GM13977 (cell line): Measurements from ENCODE around the gene ATXN7L2.
A peak's percentile ranks its signal among the peaks of the same experiment; 100 is the strongest.

Experiments used
- DNase-seq: peaks from one replicate; pipeline ENCODE4 v3.0.0; 2012; ENCODE audit warnings: low spot score
- CTCF ChIP-seq: IDR thresholded peaks from 2 replicates; pipeline ENCODE4 v1.5.1; 2012; ENCODE audit warnings: mild to moderate bottlenecking, control low read depth; ENCODE audit not compliant: insufficient read depth; ENCODE audit errors: extremely low read depth, missing control alignments
- in situ Hi-C: fragments of 300-500 bp; cut with MboI; formaldehyde crosslinking; loops from one replicate; pipeline ENCODE4 v1.12.0; 2022; ENCODE audit warnings: low sequenced_read_pairs, low pct_unique_long_range_greater_than_20kb, mixed read lengths, inconsistent platforms; ENCODE audit not compliant: unreplicated experiment

ATXN7L2 gene

DNA sequence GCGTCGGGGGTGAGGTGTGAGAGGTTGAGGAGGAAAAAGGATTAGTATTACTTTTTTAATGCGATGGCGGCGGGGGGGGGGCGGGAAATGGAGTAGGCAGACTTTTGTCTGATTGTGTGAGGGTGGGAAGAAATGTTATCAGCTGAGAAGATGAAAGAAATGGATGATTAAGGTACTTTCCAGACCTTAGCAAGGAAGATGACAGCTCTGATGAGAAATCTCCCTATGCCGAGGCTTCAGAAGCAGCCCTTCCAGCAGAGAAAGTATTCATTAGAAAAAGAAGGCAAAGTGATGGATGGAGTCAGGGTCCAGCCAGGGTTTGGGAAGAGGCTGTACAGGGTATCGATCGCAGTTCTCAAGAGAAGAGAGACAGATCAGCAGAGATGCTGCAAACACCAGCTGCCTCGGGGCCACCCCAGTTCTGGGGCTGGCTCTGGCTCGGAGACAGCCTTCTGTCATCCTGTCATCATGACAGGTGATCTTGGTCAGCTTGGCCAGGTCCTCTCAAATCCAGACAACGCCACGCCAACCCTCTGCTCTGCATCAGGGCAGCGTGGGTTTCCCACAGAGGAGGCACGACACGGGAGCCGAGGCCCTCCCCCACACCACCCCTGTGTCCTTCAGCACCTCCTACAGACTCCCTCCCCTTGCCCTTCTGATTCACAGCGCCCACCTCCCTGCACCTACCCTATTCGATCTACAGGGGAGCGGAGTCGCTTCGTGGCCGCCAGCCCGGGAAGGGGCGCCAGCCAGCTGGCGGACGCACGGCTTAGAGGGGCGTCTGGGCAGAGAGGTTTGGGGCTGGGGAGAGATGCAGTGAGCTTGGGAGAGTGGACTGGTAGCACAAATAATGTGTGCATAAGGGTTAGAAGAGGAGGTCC, 674 bp upstream of the ATXN7L2 start:
- in situ Hi-C loops = no loop called here
- peak; percentile 47 for DNase-seq
- TF ChIP-seq CTCF = peak; percentile 26

DNA sequence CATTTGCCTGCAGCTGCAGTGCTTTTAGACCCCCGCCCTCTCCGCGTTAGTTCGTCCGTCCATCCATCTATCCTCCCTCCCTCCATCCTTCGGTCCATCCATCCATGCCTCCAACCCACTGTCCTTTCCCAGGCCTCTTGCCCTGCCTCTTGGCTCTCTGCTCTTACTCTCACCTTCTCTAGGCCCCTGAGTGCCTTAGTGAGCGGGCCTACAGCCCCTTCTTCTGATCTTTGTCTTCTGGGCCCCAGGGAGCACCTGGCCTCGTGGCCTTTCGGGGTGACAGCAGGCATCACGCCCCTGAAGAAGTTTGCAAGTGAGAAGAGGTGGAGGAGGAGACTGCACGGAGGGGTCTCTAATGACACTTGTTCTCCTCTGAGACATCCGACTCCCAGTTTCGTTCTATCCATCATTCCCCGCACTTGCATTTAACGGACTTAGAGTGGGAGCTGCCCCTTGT, 842 bp downstream of the ATXN7L2 start:
- no peak for TF ChIP-seq CTCF
- in situ Hi-C loops = no loop called here
- no peak for DNase-seq

DNA sequence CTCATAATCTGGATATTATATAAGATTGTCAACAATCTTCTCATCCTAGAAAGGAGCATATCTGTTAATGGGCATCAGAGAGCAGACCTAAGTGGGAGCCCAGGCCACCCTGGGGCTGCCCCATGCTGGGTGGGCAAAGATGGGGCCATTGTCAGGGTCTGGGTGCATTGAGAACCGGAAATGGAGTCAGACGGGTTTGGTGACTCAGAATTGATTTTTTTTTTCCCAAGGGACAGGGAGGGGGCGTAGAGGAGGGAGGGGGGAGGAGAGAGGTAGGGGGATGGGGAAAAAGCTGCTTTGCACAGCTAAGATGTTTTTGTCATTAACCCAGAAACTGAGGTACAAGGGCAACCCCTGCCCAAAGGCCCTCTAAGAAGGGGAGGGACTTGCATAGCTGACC, 1.3 kb downstream of the ATXN7L2 start:
- TF ChIP-seq CTCF = no peak
- no peak for DNase-seq
- in situ Hi-C loops = no loop called here

GRCh38 chr1:109487261-109487660, 3.6 kb downstream of the ATXN7L2 start:
- in situ Hi-C loops = no loop called here
- no peak for TF ChIP-seq CTCF
- DNase-seq = no peak

DNA sequence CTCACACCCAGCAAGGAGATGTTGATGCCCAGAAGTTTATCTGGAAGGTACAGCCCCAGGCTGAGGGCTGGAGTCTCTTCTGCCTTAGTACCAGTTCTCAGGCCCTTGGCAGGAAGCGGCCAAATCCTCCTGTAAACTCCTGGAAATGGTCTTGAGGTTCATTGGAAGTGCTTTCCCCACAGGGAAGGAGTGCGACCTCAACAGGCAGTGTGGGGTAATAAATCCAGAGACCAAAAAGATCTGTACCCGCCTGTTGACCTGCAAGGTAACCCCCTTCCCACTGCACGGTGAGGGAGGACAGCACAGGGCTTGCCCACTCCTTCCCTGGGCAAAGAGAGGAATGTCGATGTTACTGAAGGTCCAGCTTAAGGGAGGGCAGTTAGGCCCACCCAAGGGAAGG, 4.5 kb downstream of the ATXN7L2 start:
- DNase-seq = no peak
- in situ Hi-C loops = no loop called here
- TF ChIP-seq CTCF = no peak

- in situ Hi-C loops = no loop called here
- DNase-seq = no peak
- TF ChIP-seq CTCF = no peak
Observed at GRCh38 chr1:109488696-109489095, 5.0 kb downstream of the ATXN7L2 start.
